A673 (cell line): ENCODE data around the gene MPRIP.

Experiments used
- CTCF ChIP-seq: fragments of 300-800, 200-600 bp; sonication (generic); conservative IDR thresholded peaks from 2 replicates; pipeline ENCODE4 v1.5.1; 2017; ENCODE audit warnings: low read depth, mild to moderate bottlenecking, antibody characterized with exemption, low read length, moderate library complexity, mixed read lengths
- EZH2 ChIP-seq: fragments of 200-600 bp; sonication (generic); IDR thresholded peaks from 2 replicates; pipeline ENCODE4 v1.6.1; 2017; ENCODE audit warnings: borderline replicate concordance, low read depth, mild to moderate bottlenecking, mixed read lengths, antibody characterized with exemption, low read length; ENCODE audit not compliant: poor library complexity, severe bottlenecking

GRCh38 chr17:17128476-17129075 lies 86.3 kb downstream of the MPRIP start:
- TF ChIP-seq CTCF, result no peak
- TF ChIP-seq EZH2, result no peak
